K562 (cell line): ENCODE data around the gene SLC22A4. TPM values are rescaled to one million over a fixed set of nuclear protein-coding genes. Genes with fewer than 3 reads are reported as not detected.
A peak's percentile ranks its signal among the peaks of the same experiment; 100 is the strongest.

Source experiments
- ARID1B ChIP-seq: fragments of 450-650 bp; IDR thresholded peaks from 2 replicates; pipeline ENCODE4 v1.6.1; 2016; ENCODE audit warnings: antibody characterized with exemption, mild to moderate bottlenecking, inconsistent platforms
- FOXA1 ChIP-seq: fragments of 450-650 bp; IDR thresholded peaks from 2 replicates; pipeline ENCODE4 v1.6.1; 2016; ENCODE audit warnings: mild to moderate bottlenecking, borderline replicate concordance
- GTF3C2 ChIP-seq: IDR thresholded peaks from 3 replicates; pipeline ENCODE4 v1.6.1; 2011; ENCODE audit warnings: borderline replicate concordance, mild to moderate bottlenecking, moderate library complexity; ENCODE audit not compliant: insufficient read length; ENCODE audit errors: extremely low read depth
- HNRNPL ChIP-seq: fragments of 200-400 bp; formaldehyde crosslinking; IDR thresholded peaks from 2 replicates; pipeline ENCODE4 v1.6.1; 2017; ENCODE audit warnings: low read depth, mild to moderate bottlenecking, low read length
- NCOR1 ChIP-seq: fragments of 450-650 bp; IDR thresholded peaks from 2 replicates; pipeline ENCODE4 v1.6.1; 2016; ENCODE audit warnings: mild to moderate bottlenecking, moderate library complexity
- PTRF ChIP-seq: fragments of 450-650 bp; IDR thresholded peaks from 2 replicates; pipeline ENCODE4 v1.6.1; 2016; ENCODE audit warnings: mild to moderate bottlenecking, missing genetic modification characterization, missing compliant biosample characterization
- TAF1 ChIP-seq: IDR thresholded peaks from 2 replicates; pipeline ENCODE4 v1.6.1; 2011; ENCODE audit warnings: mild to moderate bottlenecking, low read length, moderate library complexity; ENCODE audit not compliant: insufficient read depth, control insufficient read depth, severe bottlenecking; ENCODE audit errors: extremely low read depth
- ZBTB7A ChIP-seq: IDR thresholded peaks from 2 replicates; pipeline ENCODE4 v1.6.1; 2011; ENCODE audit warnings: low read depth, mild to moderate bottlenecking, low read length, moderate library complexity, borderline replicate concordance; ENCODE audit not compliant: control insufficient read depth
- ZFP36 ChIP-seq: fragments of 150-350 bp; IDR thresholded peaks from 2 replicates; pipeline ENCODE4 v1.6.1; 2018; ENCODE audit warnings: low read length, low read depth; ENCODE audit not compliant: partially characterized antibody
- ZKSCAN8 ChIP-seq: fragments of 200-800 bp; sonication (Bioruptor generic); IDR thresholded peaks from 2 replicates; pipeline ENCODE4 v1.6.1; 2016; ENCODE audit warnings: missing genetic modification characterization, missing compliant biosample characterization
- ZNF174 ChIP-seq: fragments of 250-450 bp; sonication (Bioruptor Pico); IDR thresholded peaks from 2 replicates; pipeline ENCODE4 v1.4.0; 2020; ENCODE audit warnings: mild to moderate bottlenecking
- ZNF354B ChIP-seq: fragments of 250-450 bp; sonication (Bioruptor Pico); IDR thresholded peaks from 2 replicates; pipeline ENCODE4 v1.4.0; 2020
- polyA plus RNA-seq, 8 experiments: library from polyadenylated mRNA; depleted of rRNA in 4 of 8; stranded (reverse) in 5 of 8; unstranded in 3 of 8; fragments of >200 nt; fragmentation: Nextera tagmentation in 2 of 8; fragmentation: Illumina TruSeq in 1 of 8; extraction: Ambion mirVana in 2 of 8; extraction: Trizol in 1 of 8; gene quantifications; 2 replicates each; pipeline versions ENCODE4 v1.2.1 to v1.2.3, GENCODE V29; 2011 to 2014; ENCODE audit warnings: inconsistent platforms in 1 of 8, missing spikeins in 1 of 8
- total RNA-seq, 7 experiments: library from RNA; depleted of rRNA in 6 of 7; stranded (reverse); fragments of >200 nt in 6 of 7; fragmentation: Illumina TruSeq in 2 of 7; extraction: Trizol in 2 of 7; gene quantifications; 2 replicates each; pipeline versions ENCODE4 v1.2.1 to v1.2.3, GENCODE V29; 2011 to 2021; ENCODE audit warnings: low replicate concordance in 1 of 7
- TF ChIP-seq, protein P1 (sequence below): fragments of 450-650 bp; formaldehyde crosslinking; IDR thresholded peaks from 2 replicates; pipeline ENCODE4 v1.4.0; 2020; ENCODE audit warnings: mild to moderate bottlenecking, moderate library complexity
- TF ChIP-seq, protein P2 (sequence below): sonication (generic); formaldehyde crosslinking; IDR thresholded peaks from 2 replicates; pipeline ENCODE4 v1.8.0; 2022; ENCODE audit warnings: missing genetic modification reagents, mild to moderate bottlenecking, borderline replicate concordance

SLC22A4 gene
- total and polyA plus RNA-seq, 9 of the 15 experiments (the other 6 are each of a cell fraction or from before 2014, with no cell fraction given): 2.7 to 9.5 (median 6.2) TPM

GRCh38 chr5:132293992-132294727, at the start of gene SLC22A4 (continued):
- TF ChIP-seq, protein P1, sequence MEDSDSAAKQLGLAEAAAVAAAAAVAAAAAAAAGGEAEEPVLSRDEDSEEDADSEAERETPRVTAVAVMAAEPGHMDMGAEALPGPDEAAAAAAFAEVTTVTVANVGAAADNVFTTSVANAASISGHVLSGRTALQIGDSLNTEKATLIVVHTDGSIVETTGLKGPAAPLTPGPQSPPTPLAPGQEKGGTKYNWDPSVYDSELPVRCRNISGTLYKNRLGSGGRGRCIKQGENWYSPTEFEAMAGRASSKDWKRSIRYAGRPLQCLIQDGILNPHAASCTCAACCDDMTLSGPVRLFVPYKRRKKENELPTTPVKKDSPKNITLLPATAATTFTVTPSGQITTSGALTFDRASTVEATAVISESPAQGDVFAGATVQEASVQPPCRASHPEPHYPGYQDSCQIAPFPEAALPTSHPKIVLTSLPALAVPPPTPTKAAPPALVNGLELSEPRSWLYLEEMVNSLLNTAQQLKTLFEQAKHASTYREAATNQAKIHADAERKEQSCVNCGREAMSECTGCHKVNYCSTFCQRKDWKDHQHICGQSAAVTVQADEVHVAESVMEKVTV (CRISPR knock-in tag): no peak
- TF ChIP-seq GTF3C2 (no peak), FOXA1 (no peak), ARID1B (no peak), ZKSCAN8 (CRISPR knock-in tag) (no peak), NCOR1 (peak; percentile 30), ZBTB7A (peak; percentile 82; the same call in 1 of the 2 replicates), ZFP36 (no peak), ZNF174 (no peak), ZNF354B (CRISPR knock-in tag) (no peak), PTRF (tag) (no peak), HNRNPL (peak; percentile 54; the same call in 1 of the 2 replicates), TAF1 (peak; percentile 67)
- TF ChIP-seq, protein P2, sequence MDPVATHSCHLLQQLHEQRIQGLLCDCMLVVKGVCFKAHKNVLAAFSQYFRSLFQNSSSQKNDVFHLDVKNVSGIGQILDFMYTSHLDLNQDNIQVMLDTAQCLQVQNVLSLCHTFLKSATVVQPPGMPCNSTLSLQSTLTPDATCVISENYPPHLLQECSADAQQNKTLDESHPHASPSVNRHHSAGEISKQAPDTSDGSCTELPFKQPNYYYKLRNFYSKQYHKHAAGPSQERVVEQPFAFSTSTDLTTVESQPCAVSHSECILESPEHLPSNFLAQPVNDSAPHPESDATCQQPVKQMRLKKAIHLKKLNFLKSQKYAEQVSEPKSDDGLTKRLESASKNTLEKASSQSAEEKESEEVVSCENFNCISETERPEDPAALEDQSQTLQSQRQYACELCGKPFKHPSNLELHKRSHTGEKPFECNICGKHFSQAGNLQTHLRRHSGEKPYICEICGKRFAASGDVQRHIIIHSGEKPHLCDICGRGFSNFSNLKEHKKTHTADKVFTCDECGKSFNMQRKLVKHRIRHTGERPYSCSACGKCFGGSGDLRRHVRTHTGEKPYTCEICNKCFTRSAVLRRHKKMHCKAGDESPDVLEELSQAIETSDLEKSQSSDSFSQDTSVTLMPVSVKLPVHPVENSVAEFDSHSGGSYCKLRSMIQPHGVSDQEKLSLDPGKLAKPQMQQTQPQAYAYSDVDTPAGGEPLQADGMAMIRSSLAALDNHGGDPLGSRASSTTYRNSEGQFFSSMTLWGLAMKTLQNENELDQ: peak; percentile 68; the same call in 1 of the 2 replicates
